Loucy (cell line): ENCODE data around the gene SUFU.

Experiments used
- H2AFZ ChIP-seq: fragments of 200-600 bp; sonication (generic); 2 replicates; pipeline ENCODE4 v1.6.0; 2016; ENCODE audit warnings: antibody characterized with exemption, mild to moderate bottlenecking, low read length, moderate library complexity
- H3F3A ChIP-seq: fragments of 200-600 bp; 2 replicates; pipeline ENCODE4 v1.6.0; 2016; ENCODE audit warnings: antibody characterized with exemption, low read depth, mild to moderate bottlenecking
- H3K27me3 ChIP-seq: fragments of 200-600 bp; sonication (generic); 2 replicates; pipeline ENCODE4 v1.6.1; 2014; ENCODE audit warnings: low read length, mild to moderate bottlenecking; ENCODE audit not compliant: insufficient read depth, poor library complexity, severe bottlenecking
- H3K36me3 ChIP-seq: fragments of 200-600 bp; sonication (generic); 2 replicates; pipeline ENCODE4 v1.6.1; 2016; ENCODE audit warnings: low read length; ENCODE audit not compliant: insufficient read depth
- H3K4me1 ChIP-seq: fragments of 200-600 bp; sonication (generic); 2 replicates; pipeline ENCODE4 v1.5.1; 2014; ENCODE audit warnings: low read length, mild to moderate bottlenecking; ENCODE audit not compliant: insufficient read depth, poor library complexity, severe bottlenecking
- H3K4me2 ChIP-seq: fragments of 200-600 bp; sonication (generic); 2 replicates; pipeline ENCODE4 v1.6.0; 2014; ENCODE audit warnings: antibody characterized with exemption, low read length, low read depth, mild to moderate bottlenecking; ENCODE audit not compliant: poor library complexity, severe bottlenecking
- H3K4me3 ChIP-seq: fragments of 200-600 bp; sonication (generic); 2 replicates; pipeline ENCODE4 v1.5.1; 2014; ENCODE audit warnings: low read length, mild to moderate bottlenecking, mixed read lengths; ENCODE audit not compliant: poor library complexity, severe bottlenecking
- H3K79me2 ChIP-seq: fragments of 200-600 bp; sonication (generic); 2 replicates; pipeline ENCODE4 v1.6.1; 2014; ENCODE audit warnings: low read length; ENCODE audit not compliant: insufficient read depth
- H3K9ac ChIP-seq: fragments of 200-600 bp; sonication (generic); 2 replicates; pipeline ENCODE4 v1.6.0; 2014; ENCODE audit warnings: mild to moderate bottlenecking, low read depth, low read length, moderate library complexity; ENCODE audit not compliant: poor library complexity, severe bottlenecking
- H3K9me2 ChIP-seq: fragments of 200-600 bp; sonication (generic); replicated peaks from 2 replicates; pipeline ENCODE4 v1.6.1; 2016; ENCODE audit warnings: low read depth, low read length, mixed read lengths
- H3K9me3 ChIP-seq: fragments of 200-600 bp; sonication (generic); 2 replicates; pipeline ENCODE4 v1.6.1; 2014; ENCODE audit warnings: mild to moderate bottlenecking, antibody characterized with exemption, low read length, low read depth; ENCODE audit not compliant: insufficient read depth
- H4K20me1 ChIP-seq: fragments of 200-600 bp; sonication (generic); 2 replicates; pipeline ENCODE4 v1.6.0; 2014; ENCODE audit warnings: antibody characterized with exemption, low read length, mild to moderate bottlenecking; ENCODE audit not compliant: insufficient read depth, poor library complexity, severe bottlenecking
- EZH2phosphoT487 ChIP-seq: fragments of 200-600 bp; IDR thresholded peaks from 2 replicates; pipeline ENCODE4 v1.6.1; 2018; ENCODE audit warnings: antibody characterized with exemption, mild to moderate bottlenecking, moderate library complexity, borderline replicate concordance
- TF ChIP-seq, protein P1 (sequence below): fragments of 200-600 bp; sonication (generic); conservative IDR thresholded peaks from 2 replicates; pipeline ENCODE4 v1.5.1; 2014; ENCODE audit warnings: mild to moderate bottlenecking, antibody characterized with exemption, low read length

Gene SUFU

DNA sequence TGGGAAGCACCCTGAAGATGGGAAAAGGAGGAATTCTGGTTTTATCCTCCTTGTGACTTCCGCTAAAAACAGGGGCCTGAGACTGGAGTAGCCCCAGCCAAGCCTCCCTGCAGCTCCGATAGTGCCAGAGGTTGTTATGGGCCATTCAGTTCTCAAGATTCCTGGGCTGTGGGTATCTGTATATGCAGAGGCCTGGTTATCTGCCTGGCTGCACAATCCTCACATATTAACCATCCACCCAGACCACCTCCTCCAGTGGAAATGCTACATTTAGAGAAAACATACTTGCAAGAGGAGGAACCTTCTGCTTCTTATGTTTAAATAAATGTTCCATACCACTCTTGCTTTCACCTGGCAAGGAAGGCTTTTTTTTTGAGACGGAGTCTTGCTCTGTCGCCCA, 175.8 kb downstream of the SUFU start:
- H3K4me2 ChIP-seq: no peak overlapping the region
- H3K4me1 ChIP-seq: peaks cover 38% of the 10 kb centered on the region
- H3K9me2 ChIP-seq: no peaks in the 10 kb centered on the region
- no peaks in the 10 kb centered on the region; the same call in 1 of the 2 replicates for H3K36me3 ChIP-seq
- no peak for TF ChIP-seq EZH2phosphoT487
- TF ChIP-seq, protein P1, sequence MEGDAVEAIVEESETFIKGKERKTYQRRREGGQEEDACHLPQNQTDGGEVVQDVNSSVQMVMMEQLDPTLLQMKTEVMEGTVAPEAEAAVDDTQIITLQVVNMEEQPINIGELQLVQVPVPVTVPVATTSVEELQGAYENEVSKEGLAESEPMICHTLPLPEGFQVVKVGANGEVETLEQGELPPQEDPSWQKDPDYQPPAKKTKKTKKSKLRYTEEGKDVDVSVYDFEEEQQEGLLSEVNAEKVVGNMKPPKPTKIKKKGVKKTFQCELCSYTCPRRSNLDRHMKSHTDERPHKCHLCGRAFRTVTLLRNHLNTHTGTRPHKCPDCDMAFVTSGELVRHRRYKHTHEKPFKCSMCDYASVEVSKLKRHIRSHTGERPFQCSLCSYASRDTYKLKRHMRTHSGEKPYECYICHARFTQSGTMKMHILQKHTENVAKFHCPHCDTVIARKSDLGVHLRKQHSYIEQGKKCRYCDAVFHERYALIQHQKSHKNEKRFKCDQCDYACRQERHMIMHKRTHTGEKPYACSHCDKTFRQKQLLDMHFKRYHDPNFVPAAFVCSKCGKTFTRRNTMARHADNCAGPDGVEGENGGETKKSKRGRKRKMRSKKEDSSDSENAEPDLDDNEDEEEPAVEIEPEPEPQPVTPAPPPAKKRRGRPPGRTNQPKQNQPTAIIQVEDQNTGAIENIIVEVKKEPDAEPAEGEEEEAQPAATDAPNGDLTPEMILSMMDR: no peak
- no peaks in the 10 kb centered on the region for H3K27me3 ChIP-seq
- no peak overlapping the region for H3K4me3 ChIP-seq
- H4K20me1 ChIP-seq: no peaks in the 10 kb centered on the region
- no peaks in the 10 kb centered on the region for H3K79me2 ChIP-seq
- no peaks in the 10 kb centered on the region for H3F3A ChIP-seq
- no peaks in the 10 kb centered on the region for H3K9me3 ChIP-seq
- no peak overlapping the region for H3K9ac ChIP-seq
- H2AFZ ChIP-seq: no peak overlapping the region

DNA sequence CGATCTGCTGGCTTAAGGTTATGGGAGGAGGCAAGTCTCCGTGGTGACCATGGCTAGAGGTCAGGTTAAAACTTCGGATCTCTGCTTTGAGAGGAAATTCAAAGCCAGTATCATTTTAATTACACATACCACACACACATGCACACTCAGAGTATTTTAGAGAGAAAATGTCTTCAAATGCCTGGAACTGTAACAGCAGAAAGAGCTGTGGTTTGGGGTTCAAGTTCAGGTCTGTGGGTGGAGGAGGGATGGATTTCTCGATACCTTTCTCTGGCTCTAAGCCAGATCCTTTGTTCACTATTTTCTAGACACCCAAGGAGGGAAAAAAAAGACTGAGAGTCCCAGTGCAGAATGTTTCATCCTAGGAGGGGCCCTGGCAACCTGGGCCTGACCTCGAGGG, 177.9 kb downstream of the SUFU start:
- Histone ChIP-seq H3K4me1 (peaks cover 18% of the 10 kb centered on the region), H3K27me3 (no peaks in the 10 kb centered on the region), H2AFZ (no peak overlapping the region), H3K4me3 (no peak overlapping the region), H3K9me3 (no peaks in the 10 kb centered on the region), H3K4me2 (no peak overlapping the region), H3K36me3 (peaks cover 8% of the 10 kb centered on the region; the same call in 1 of the 2 replicates), H3K79me2 (no peaks in the 10 kb centered on the region), H3F3A (no peaks in the 10 kb centered on the region), H3K9me2 (no peaks in the 10 kb centered on the region), H4K20me1 (no peaks in the 10 kb centered on the region), H3K9ac (no peak overlapping the region)
- TF ChIP-seq, protein P1: no peak
- no peak for TF ChIP-seq EZH2phosphoT487

DNA sequence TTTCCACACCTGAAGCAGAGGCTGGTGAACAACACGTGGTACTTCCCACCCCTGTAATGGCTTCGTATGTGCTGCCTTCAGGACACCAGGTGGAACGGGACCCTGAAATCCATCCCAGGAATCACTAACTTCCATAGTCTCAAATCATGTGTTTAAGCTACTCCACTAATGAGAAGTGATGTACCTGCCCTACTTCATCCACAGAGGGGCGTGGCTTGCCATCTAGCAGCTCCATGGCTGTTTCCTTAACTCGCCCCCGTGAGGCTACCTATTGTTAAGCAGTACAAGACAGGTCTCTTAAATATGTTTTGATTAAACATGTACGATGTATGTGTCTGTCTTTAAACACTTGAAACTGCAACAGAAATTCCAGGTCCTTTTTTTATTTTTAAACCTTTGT, 178.6 kb downstream of the SUFU start:
- Histone ChIP-seq H2AFZ (no peak overlapping the region), H3K9me3 (no peaks in the 10 kb centered on the region), H3K36me3 (peaks cover 8% of the 10 kb centered on the region; the same call in 1 of the 2 replicates), H3K4me3 (no peak overlapping the region), H3K4me2 (no peak overlapping the region), H3K9ac (no peak overlapping the region), H3K4me1 (peaks cover 13% of the 10 kb centered on the region), H3K27me3 (no peaks in the 10 kb centered on the region), H3K79me2 (no peaks in the 10 kb centered on the region), H3K9me2 (no peaks in the 10 kb centered on the region), H4K20me1 (no peaks in the 10 kb centered on the region), H3F3A (no peaks in the 10 kb centered on the region)
- TF ChIP-seq EZH2phosphoT487: no peak
- TF ChIP-seq, protein P1: no peak
